ENCODE results near the gene PTTG2. TPM values are rescaled to one million over a fixed set of nuclear protein-coding genes. Genes with fewer than 3 reads are reported as not detected.

The PTTG2 gene
- total RNA-seq (1 to 10 TPM in 1 of 7 donors, under 1 TPM in 5, not detected in 1; 0.31 to 2.3 (median 0.77) TPM), polyA plus RNA-seq (under 1 TPM; 0.13 to 0.32 TPM)
- long read RNA-seq, donor 1: 0 reads
- long read RNA-seq, donor 2: 0 reads
- long read RNA-seq, donor 3: 0 reads

DNA sequence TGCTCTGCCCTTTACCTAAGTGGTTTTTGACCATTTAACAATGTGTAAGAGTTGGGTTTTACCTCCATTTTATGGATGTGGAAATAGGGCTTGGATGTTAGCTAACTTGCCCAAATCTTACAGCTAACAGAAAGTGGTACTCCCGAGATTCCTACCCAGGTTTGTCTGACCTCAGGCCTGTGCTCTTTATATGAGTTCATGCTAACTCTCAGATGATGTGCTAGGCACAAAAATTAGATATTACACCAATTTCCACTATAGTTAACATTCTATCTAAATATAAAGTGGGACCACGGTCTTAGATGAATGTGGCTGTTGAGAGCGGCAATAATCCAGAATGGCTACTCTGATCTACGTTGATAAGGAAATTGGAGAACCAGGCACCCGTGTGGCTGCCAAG lies at the start of gene PTTG2:
Gene PTTG2, plus strand, starts transcription at position 301 of the 400 bp plus-strand sequence. Its CDS starts 37 bp downstream, at position 338.
- 92 to 93% (median 93%) methylated on average over 5 of the region's 5 CpGs for WGBS, 3 donors
- Histone ChIP-seq H3K9me3 (no peaks in the 10 kb centered on the region), H3K4me3 (no peak within 1 kb of the TSS), H3K36me3 (no peaks in the 10 kb centered on the region), H3K27me3 (no peaks in the 10 kb centered on the region), H3K4me1 (ENCODE audit: insufficient read depth) (no peaks in the 10 kb centered on the region), H3K27ac (no peak within 1 kb of the TSS)
- TF ChIP-seq, protein P1, sequence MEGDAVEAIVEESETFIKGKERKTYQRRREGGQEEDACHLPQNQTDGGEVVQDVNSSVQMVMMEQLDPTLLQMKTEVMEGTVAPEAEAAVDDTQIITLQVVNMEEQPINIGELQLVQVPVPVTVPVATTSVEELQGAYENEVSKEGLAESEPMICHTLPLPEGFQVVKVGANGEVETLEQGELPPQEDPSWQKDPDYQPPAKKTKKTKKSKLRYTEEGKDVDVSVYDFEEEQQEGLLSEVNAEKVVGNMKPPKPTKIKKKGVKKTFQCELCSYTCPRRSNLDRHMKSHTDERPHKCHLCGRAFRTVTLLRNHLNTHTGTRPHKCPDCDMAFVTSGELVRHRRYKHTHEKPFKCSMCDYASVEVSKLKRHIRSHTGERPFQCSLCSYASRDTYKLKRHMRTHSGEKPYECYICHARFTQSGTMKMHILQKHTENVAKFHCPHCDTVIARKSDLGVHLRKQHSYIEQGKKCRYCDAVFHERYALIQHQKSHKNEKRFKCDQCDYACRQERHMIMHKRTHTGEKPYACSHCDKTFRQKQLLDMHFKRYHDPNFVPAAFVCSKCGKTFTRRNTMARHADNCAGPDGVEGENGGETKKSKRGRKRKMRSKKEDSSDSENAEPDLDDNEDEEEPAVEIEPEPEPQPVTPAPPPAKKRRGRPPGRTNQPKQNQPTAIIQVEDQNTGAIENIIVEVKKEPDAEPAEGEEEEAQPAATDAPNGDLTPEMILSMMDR (IDR thresholded peaks at IDR 0.05): no peak
- TF ChIP-seq POLR2A (IDR thresholded peaks at IDR 0.05) (no peak), EP300 (IDR thresholded peaks at IDR 0.05) (no peak)
- DNase-seq: no peak
- intact Hi-C loops (cut with DNase I): no loop called here

DNA sequence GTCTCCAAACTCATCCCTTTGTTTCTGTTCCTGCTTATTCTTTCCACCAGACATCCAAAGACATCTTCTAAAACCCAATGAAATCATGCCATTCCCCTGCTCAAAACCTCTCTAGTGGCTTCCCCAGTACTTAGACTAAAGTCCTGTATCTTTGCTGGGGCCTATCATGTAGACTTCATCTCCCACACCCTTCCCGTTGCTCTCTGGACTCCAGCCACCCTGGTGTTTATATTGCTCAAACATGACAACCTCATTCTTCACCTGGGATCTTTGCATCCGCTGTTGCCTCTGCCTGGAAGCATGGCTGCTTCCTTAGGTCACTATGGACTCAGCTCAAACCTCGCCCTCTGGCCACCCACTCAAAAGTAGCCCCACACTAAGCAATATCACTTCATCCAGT lies 45.7 kb upstream of the PTTG2 start:
- Histone ChIP-seq H3K4me3 (no peak overlapping the region), H3K4me1 (ENCODE audit: insufficient read depth) (no peaks in the 10 kb centered on the region), H3K9me3 (no peaks in the 10 kb centered on the region), H3K27me3 (no peaks in the 10 kb centered on the region), H3K27ac (no peak overlapping the region), H3K36me3 (no peaks in the 10 kb centered on the region)
- intact Hi-C loops (cut with DNase I): no loop called here
- 87 to 95% (median 93%) methylated on average over 3 of the region's 3 CpGs for WGBS, 3 donors
- TF ChIP-seq, protein P1 (IDR thresholded peaks at IDR 0.05): no peak
- TF ChIP-seq EP300 (IDR thresholded peaks at IDR 0.05): no peak
- TF ChIP-seq POLR2A (IDR thresholded peaks at IDR 0.05): no peak
- no peak for DNase-seq

GRCh38 chr4:37917388-37917787 lies 42.8 kb upstream of the PTTG2 start:
- H3K9me3 ChIP-seq: no peaks in the 10 kb centered on the region
- no peaks in the 10 kb centered on the region for H3K4me1 ChIP-seq (ENCODE audit: insufficient read depth)
- no peak overlapping the region for H3K27ac ChIP-seq
- no peaks in the 10 kb centered on the region for H3K27me3 ChIP-seq
- WGBS, 3 donors: 87 to 96% (median 88%) methylated on average over 7 of the region's 7 CpGs
- no peak for DNase-seq
- intact Hi-C loops (cut with DNase I): no loop called here
- TF ChIP-seq, protein P1 (IDR thresholded peaks at IDR 0.05): no peak
- TF ChIP-seq POLR2A (IDR thresholded peaks at IDR 0.05) (no peak), EP300 (IDR thresholded peaks at IDR 0.05) (no peak)
- no peaks in the 10 kb centered on the region for H3K36me3 ChIP-seq
- H3K4me3 ChIP-seq: no peak overlapping the region

- Histone ChIP-seq H3K27me3 (no peaks in the 10 kb centered on the region), H3K4me1 (ENCODE audit: insufficient read depth) (no peaks in the 10 kb centered on the region), H3K27ac (no peak overlapping the region), H3K9me3 (no peaks in the 10 kb centered on the region), H3K36me3 (no peaks in the 10 kb centered on the region), H3K4me3 (no peak overlapping the region)
- WGBS, 3 donors: 82 to 91% (median 84%) methylated on average over 3 of the region's 3 CpGs
- DNase-seq: no peak
- intact Hi-C loops (cut with DNase I): no loop called here
- TF ChIP-seq, protein P1 (IDR thresholded peaks at IDR 0.05): no peak
- TF ChIP-seq POLR2A (IDR thresholded peaks at IDR 0.05) (no peak), EP300 (IDR thresholded peaks at IDR 0.05) (no peak)
Measured at GRCh38 chr4:37918653-37919052, 41.5 kb upstream of the PTTG2 start.
